GM06990 (cell line): ENCODE data around the gene SEPTIN8.

Experiments used
- DNase-seq: peaks from one replicate; pipeline ENCODE4 v3.0.0-alpha.2; 2011; ENCODE audit not compliant: insufficient read length; ENCODE audit errors: extremely low read depth
- H3K27me3 ChIP-seq: replicated peaks from 2 replicates; pipeline ENCODE4 v1.6.0; 2011; ENCODE audit warnings: low read length; ENCODE audit not compliant: control insufficient read depth, insufficient read depth
- H3K36me3 ChIP-seq: 2 replicates; pipeline ENCODE4 v1.5.1; 2011; ENCODE audit warnings: low read length; ENCODE audit not compliant: control insufficient read depth, insufficient read depth
- H3K4me3 ChIP-seq: replicated peaks from 2 replicates; pipeline ENCODE4 v1.5.1; 2011; ENCODE audit warnings: low read depth, mild to moderate bottlenecking, control low read depth, low read length
- CTCF ChIP-seq: IDR thresholded peaks from 2 replicates; pipeline ENCODE4 v1.5.1; 2011; ENCODE audit warnings: low read length, control low read depth, mild to moderate bottlenecking, inconsistent platforms; ENCODE audit not compliant: insufficient read depth, poor library complexity, severe bottlenecking

The SEPTIN8 gene

GRCh38 chr5:132751444-132751843 lies 25.6 kb downstream of the SEPTIN8 start:
- Histone ChIP-seq H3K36me3 (peaks cover 2% of the 10 kb centered on the region; the same call in 1 of the 2 replicates), H3K27me3 (no peaks in the 10 kb centered on the region), H3K4me3 (no peak overlapping the region)
- peak; percentile 43 for DNase-seq
- no peak for TF ChIP-seq CTCF

DNA sequence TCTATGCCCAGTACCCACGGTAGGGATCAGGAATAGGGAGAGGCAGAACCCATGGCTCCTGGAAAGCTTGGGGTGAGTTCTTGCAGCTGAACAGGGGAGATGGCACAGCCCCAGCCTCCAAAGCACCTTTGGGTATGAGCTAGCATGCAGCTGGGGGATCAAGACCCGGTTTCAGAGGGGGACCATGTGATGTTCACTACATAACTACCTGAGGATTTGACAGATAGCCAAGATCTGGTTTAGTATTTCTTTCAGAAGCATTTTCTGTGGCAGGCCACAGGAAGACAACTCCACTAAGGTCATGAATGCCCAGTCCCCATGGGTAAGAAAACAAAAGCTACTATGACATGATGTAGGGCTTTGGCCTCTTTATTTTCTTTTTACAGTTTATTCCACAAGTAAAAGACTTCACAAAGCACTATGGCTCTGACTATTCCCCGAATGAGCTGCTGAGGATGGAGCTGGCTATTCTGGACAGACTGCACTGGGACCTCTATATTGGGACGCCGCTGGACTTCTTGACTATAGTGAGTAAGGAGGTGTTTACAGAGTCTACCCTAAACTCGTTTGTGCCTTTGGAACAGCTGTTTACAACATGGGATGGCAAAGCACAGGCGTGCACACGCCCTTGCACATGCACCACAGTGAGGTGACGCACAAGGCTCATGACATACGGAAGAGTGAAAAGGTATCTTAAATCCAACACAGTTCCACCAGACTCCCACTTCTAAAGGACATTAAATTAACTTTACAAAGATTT lies 26.4 kb downstream of the SEPTIN8 start:
- no peak for TF ChIP-seq CTCF
- no peak for DNase-seq
- H3K27me3 ChIP-seq = no peaks in the 10 kb centered on the region
- no peak overlapping the region; the same call in 1 of the 2 replicates for H3K4me3 ChIP-seq
- peaks cover 2% of the 10 kb centered on the region; the same call in 1 of the 2 replicates for H3K36me3 ChIP-seq

DNA sequence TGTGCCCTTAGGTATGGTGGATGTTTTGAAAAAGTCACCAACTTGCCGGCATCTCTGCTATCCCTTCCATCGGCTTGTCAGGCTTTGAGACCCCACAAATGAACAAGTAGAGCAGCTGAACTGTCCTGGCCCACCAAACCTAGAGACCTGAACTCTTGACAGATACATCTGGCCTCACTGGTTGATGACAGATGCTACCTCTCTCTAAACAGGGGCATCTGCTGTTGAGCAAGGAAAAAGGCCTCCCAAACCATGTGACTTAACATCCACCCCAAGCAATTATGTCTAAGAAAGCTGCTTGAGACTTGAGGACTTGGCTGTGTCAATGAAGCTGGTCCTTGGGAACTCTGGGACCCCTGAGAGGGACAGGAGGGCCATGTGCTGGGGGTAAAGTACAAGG lies 27.5 kb downstream of the SEPTIN8 start:
- DNase-seq = no peak
- Histone ChIP-seq H3K4me3 (no peak overlapping the region), H3K27me3 (no peaks in the 10 kb centered on the region), H3K36me3 (peaks cover 2% of the 10 kb centered on the region; the same call in 1 of the 2 replicates)
- no peak for TF ChIP-seq CTCF

DNA sequence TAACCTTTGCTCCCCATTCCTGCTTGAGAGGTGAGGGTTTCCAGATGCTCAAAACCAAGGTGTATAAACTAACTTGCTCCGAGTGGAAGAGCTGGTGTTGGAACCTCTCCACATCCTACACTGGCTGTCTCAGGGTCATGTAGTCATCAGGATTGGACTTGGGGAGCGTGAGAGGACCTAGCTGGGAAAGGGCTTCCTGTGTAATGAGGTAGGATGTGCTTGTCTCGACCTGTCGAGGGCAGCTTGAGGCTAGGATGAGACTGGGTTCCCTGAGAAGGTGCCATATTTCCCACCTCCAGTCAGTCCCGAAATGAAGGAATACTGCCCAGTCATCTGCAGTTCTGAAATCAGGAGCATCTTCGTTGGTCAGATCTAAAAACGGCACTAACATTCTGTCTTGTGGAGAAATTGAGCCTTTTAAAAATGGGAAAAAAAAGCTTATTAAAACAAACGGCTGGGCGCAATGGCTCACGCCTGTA lies 28.5 kb downstream of the SEPTIN8 start:
- Histone ChIP-seq H3K4me3 (no peak overlapping the region), H3K27me3 (no peaks in the 10 kb centered on the region), H3K36me3 (no peaks in the 10 kb centered on the region)
- TF ChIP-seq CTCF = no peak
- DNase-seq = no peak

- Histone ChIP-seq H3K36me3 (no peaks in the 10 kb centered on the region), H3K4me3 (peak overlapping the region; percentile 70), H3K27me3 (no peaks in the 10 kb centered on the region)
- no peak for TF ChIP-seq CTCF
- peak; percentile 66 for DNase-seq
Observed at GRCh38 chr5:132747616-132748440, 29.2 kb downstream of the SEPTIN8 start.
